ENCODE measurements around the gene FXYD6.

The FXYD6 gene

GRCh38 chr11:117829369-117829725 lies 47.1 kb downstream of the FXYD6 start:
- Histone ChIP-seq H3K4me3 (ENCODE audit: low read depth, low read length) (no peak overlapping the region), H3K4me1 (no peaks in the 10 kb centered on the region), H3K9ac (no peak overlapping the region), H3K36me3 (ENCODE audit: control insufficient read depth, insufficient read depth, low read length) (no peaks in the 10 kb centered on the region), H3K79me2 (no peaks in the 10 kb centered on the region), H3K9me3 (ENCODE audit: control insufficient read depth, low read length) (no peaks in the 10 kb centered on the region), H3K27me3 (ENCODE audit: control insufficient read depth, insufficient read depth, low read length) (no peaks in the 10 kb centered on the region), H3K27ac (no peak overlapping the region), H2AFZ (no peak overlapping the region), H3K4me2 (ENCODE audit: low read length) (no peak overlapping the region)
- TF ChIP-seq CTCF (IDR thresholded peaks at IDR 0.05) = no peak

GRCh38 chr11:117828611-117829368 lies 47.7 kb downstream of the FXYD6 start:
- Histone ChIP-seq H3K27me3 (ENCODE audit: control insufficient read depth, insufficient read depth, low read length) (no peaks in the 10 kb centered on the region), H3K27ac (no peak overlapping the region), H3K4me2 (ENCODE audit: low read length) (no peak overlapping the region), H3K9ac (no peak overlapping the region), H3K4me3 (ENCODE audit: low read depth, low read length) (no peak overlapping the region), H3K36me3 (ENCODE audit: control insufficient read depth, insufficient read depth, low read length) (no peaks in the 10 kb centered on the region), H2AFZ (no peak overlapping the region), H3K9me3 (ENCODE audit: control insufficient read depth, low read length) (no peaks in the 10 kb centered on the region), H3K79me2 (no peaks in the 10 kb centered on the region), H3K4me1 (no peaks in the 10 kb centered on the region)
- TF ChIP-seq CTCF (IDR thresholded peaks at IDR 0.05) = no peak

GRCh38 chr11:117827521-117828511 lies 48.6 kb downstream of the FXYD6 start:
- no peak for TF ChIP-seq CTCF (IDR thresholded peaks at IDR 0.05)
- no peak overlapping the region for H3K9ac ChIP-seq
- no peak overlapping the region for H3K27ac ChIP-seq

GRCh38 chr11:117826832-117827231 lies 49.6 kb downstream of the FXYD6 start:
- no peak overlapping the region for H3K27ac ChIP-seq
- no peak for TF ChIP-seq CTCF (IDR thresholded peaks at IDR 0.05)
- no peaks in the 10 kb centered on the region for H3K79me2 ChIP-seq
- H3K9me3 ChIP-seq (ENCODE audit: control insufficient read depth, low read length) = no peaks in the 10 kb centered on the region
- no peaks in the 10 kb centered on the region for H3K27me3 ChIP-seq (ENCODE audit: control insufficient read depth, insufficient read depth, low read length)
- H3K9ac ChIP-seq = no peak overlapping the region
- no peak overlapping the region for H3K4me3 ChIP-seq (ENCODE audit: low read depth, low read length)
- H3K4me1 ChIP-seq = no peaks in the 10 kb centered on the region
- no peak overlapping the region for H3K4me2 ChIP-seq (ENCODE audit: low read length)
- H2AFZ ChIP-seq = no peak overlapping the region
- H3K36me3 ChIP-seq (ENCODE audit: control insufficient read depth, insufficient read depth, low read length) = no peaks in the 10 kb centered on the region

More at GRCh38 chr11:117827521-117828511, 48.6 kb downstream of the FXYD6 start:
- H3K79me2 ChIP-seq = no peaks in the 10 kb centered on the region
- H3K9me3 ChIP-seq (ENCODE audit: control insufficient read depth, low read length) = no peaks in the 10 kb centered on the region
- no peak overlapping the region for H3K4me3 ChIP-seq (ENCODE audit: low read depth, low read length)
- no peaks in the 10 kb centered on the region for H3K36me3 ChIP-seq (ENCODE audit: control insufficient read depth, insufficient read depth, low read length)
- no peak overlapping the region for H2AFZ ChIP-seq
- H3K4me2 ChIP-seq (ENCODE audit: low read length) = no peak overlapping the region
- no peaks in the 10 kb centered on the region for H3K4me1 ChIP-seq
- no peaks in the 10 kb centered on the region for H3K27me3 ChIP-seq (ENCODE audit: control insufficient read depth, insufficient read depth, low read length)

All from parathyroid adenoma (tissue), 2 donors.